Upper lobe of left lung (tissue), 6 donors: Measurements from ENCODE around the gene DHX8. TPM values are rescaled to one million over a fixed set of nuclear protein-coding genes. Genes with fewer than 3 reads are reported as not detected.

Source experiments
- ATAC-seq, 2 donors: fragments of 200-7000 bp; cut with Tn5 transposase; one replicate each; pipeline ENCODE4 v1.9.1; 2022; ENCODE audit warnings: mild to moderate bottlenecking in 2 of 2, moderate library complexity in 2 of 2; ENCODE audit not compliant: low FRiP score in 2 of 2
- DNase-seq, 2 donors: peaks; one replicate each; pipeline ENCODE4 v3.0.0-alpha.2; 2019 to 2020
- H3K27ac ChIP-seq, 4 donors: fragments of 200-600 bp; sonication (generic); one replicate each; pipeline ENCODE4 v1.5.1; 2016 to 2019
- H3K27me3 ChIP-seq, 4 donors: fragments of 200-600 bp; sonication (generic); one replicate each; pipeline ENCODE4 v1.5.1; 2017 to 2019
- H3K36me3 ChIP-seq, 4 donors: fragments of 200-600 bp; sonication (generic); one replicate each; pipeline ENCODE4 v1.5.1; 2016 to 2019
- H3K4me1 ChIP-seq, 4 donors: fragments of 200-600 bp; sonication (generic); one replicate each; pipeline ENCODE4 v1.5.1; 2018 to 2019
- H3K4me3 ChIP-seq, 4 donors: fragments of 200-600 bp; sonication (generic); one replicate each; pipeline ENCODE4 v1.5.1; 2017 to 2019; ENCODE audit warnings: mild to moderate bottlenecking in 2 of 4, moderate library complexity in 1 of 4
- H3K9me3 ChIP-seq, 4 donors: fragments of 200-600 bp; sonication (generic); one replicate each; pipeline ENCODE4 v1.5.1; 2018 to 2019
- EP300 ChIP-seq, 4 donors: sonication (generic); formaldehyde crosslinking; IDR thresholded peaks; one replicate each; pipeline ENCODE4 v1.5.1; 2017; ENCODE audit warnings: antibody characterized with exemption in 4 of 4, control low read depth in 2 of 4
- POLR2A ChIP-seq, 4 donors: fragments of 450-650 bp; IDR thresholded peaks; one replicate each; pipeline ENCODE4 v1.5.1; 2016 to 2017; ENCODE audit warnings: antibody characterized with exemption in 4 of 4, mild to moderate bottlenecking in 2 of 4
- POLR2AphosphoS5 ChIP-seq, 2 donors: sonication (generic); formaldehyde crosslinking; IDR thresholded peaks; one replicate each; pipeline ENCODE4 v1.5.1; 2017; ENCODE audit warnings: antibody characterized with exemption in 2 of 2
- WGBS, 2 donors: methylation state at CpG; one replicate each; pipeline ENCODE4 v1.1.5; 2017 to 2018; 5-methylcytosine and 5-hydroxymethylcytosine counted together
- total RNA-seq, 6 donors: library from RNA; depleted of rRNA in 4 of 6; stranded (reverse); fragments of >200 nt in 4 of 6; gene quantifications; one replicate each; pipeline versions ENCODE4 v1.1.0 to v1.2.1, GENCODE V29; 2016 to 2021
- TF ChIP-seq, protein P1 (sequence below), 6 experiments: fragments of 450-650 bp in 4 of 6; fragments of 200-600 bp in 2 of 6; sonication (generic) in 2 of 6; IDR thresholded peaks; one replicate each; pipeline ENCODE4 v1.5.1; 2016 to 2019; ENCODE audit warnings: antibody characterized with exemption in 6 of 6
- donor health status: DM: no; HTN: no; CAD: no; lungs with moderate emphysema.
- donor health status: DM: no; HTN: yes; CAD: no; lungs with severe emphysema.

The DHX8 gene
- total RNA-seq, 6 donors from 2014 or later, result 23.1 to 54.0 (median 41.3) TPM

DNA sequence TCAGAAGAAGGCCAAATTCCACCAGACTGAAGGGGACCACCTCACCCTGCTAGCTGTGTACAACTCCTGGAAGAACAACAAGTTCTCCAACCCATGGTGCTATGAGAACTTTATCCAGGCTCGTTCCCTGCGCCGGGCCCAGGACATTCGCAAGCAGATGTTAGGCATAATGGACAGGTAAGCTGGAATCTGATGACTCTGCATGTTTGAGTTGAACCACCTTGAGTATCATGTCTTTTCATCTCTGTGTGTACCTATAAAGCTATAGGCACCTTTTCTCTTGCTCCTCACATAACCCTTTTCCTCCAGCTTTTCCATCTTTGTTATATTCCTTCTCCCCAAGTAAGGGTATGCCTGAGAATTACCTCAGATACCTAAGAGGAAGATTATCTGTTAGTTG, 37.6 kb downstream of the DHX8 start:
- H3K36me3 ChIP-seq, result peaks cover 45 to 100% (median 85%) of the 10 kb centered on the region in 4 donors
- TF ChIP-seq, protein P1, sequence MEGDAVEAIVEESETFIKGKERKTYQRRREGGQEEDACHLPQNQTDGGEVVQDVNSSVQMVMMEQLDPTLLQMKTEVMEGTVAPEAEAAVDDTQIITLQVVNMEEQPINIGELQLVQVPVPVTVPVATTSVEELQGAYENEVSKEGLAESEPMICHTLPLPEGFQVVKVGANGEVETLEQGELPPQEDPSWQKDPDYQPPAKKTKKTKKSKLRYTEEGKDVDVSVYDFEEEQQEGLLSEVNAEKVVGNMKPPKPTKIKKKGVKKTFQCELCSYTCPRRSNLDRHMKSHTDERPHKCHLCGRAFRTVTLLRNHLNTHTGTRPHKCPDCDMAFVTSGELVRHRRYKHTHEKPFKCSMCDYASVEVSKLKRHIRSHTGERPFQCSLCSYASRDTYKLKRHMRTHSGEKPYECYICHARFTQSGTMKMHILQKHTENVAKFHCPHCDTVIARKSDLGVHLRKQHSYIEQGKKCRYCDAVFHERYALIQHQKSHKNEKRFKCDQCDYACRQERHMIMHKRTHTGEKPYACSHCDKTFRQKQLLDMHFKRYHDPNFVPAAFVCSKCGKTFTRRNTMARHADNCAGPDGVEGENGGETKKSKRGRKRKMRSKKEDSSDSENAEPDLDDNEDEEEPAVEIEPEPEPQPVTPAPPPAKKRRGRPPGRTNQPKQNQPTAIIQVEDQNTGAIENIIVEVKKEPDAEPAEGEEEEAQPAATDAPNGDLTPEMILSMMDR (IDR thresholded peaks at IDR 0.05), result no peak
- TF ChIP-seq POLR2AphosphoS5 (IDR thresholded peaks at IDR 0.05) (no peak), EP300 (IDR thresholded peaks at IDR 0.05) (no peak), POLR2A (IDR thresholded peaks at IDR 0.05) (no peak)

GRCh38 chr17:43524945-43525575, 41.3 kb downstream of the DHX8 start:
- Histone ChIP-seq H3K9me3 (no peaks in the 10 kb centered on the region), H3K36me3 (peaks cover 30 to 84% (median 60%) of the 10 kb centered on the region in 4 donors), H3K27me3 (no peaks in the 10 kb centered on the region), H3K4me1 (peaks cover 3 to 5% (median 4%) of the 10 kb centered on the region in 4 donors), H3K27ac (no peak overlapping the region), H3K4me3 (no peak overlapping the region)
- WGBS, 2 donors, result 88 to 94% methylated on average over 8 of the region's 8 CpGs
- DNase-seq (no peak), ATAC-seq (no peak)
- TF ChIP-seq POLR2AphosphoS5 (IDR thresholded peaks at IDR 0.05), result no peak
- TF ChIP-seq, protein P1 (IDR thresholded peaks at IDR 0.05), result no peak
- TF ChIP-seq EP300 (IDR thresholded peaks at IDR 0.05), result no peak
- TF ChIP-seq POLR2A (IDR thresholded peaks at IDR 0.05), result no peak

More for the DNA sequence above, 37.6 kb downstream of the DHX8 start:
- Histone ChIP-seq H3K9me3 (no peaks in the 10 kb centered on the region), H3K4me3 (no peak overlapping the region), H3K27ac (no peak overlapping the region), H3K27me3 (no peaks in the 10 kb centered on the region), H3K4me1 (no peaks in the 10 kb centered on the region)
- 95 to 98% methylated on average over 4 of the region's 4 CpGs for WGBS, 2 donors
- DNase-seq (no peak), ATAC-seq (no peak)

DNA sequence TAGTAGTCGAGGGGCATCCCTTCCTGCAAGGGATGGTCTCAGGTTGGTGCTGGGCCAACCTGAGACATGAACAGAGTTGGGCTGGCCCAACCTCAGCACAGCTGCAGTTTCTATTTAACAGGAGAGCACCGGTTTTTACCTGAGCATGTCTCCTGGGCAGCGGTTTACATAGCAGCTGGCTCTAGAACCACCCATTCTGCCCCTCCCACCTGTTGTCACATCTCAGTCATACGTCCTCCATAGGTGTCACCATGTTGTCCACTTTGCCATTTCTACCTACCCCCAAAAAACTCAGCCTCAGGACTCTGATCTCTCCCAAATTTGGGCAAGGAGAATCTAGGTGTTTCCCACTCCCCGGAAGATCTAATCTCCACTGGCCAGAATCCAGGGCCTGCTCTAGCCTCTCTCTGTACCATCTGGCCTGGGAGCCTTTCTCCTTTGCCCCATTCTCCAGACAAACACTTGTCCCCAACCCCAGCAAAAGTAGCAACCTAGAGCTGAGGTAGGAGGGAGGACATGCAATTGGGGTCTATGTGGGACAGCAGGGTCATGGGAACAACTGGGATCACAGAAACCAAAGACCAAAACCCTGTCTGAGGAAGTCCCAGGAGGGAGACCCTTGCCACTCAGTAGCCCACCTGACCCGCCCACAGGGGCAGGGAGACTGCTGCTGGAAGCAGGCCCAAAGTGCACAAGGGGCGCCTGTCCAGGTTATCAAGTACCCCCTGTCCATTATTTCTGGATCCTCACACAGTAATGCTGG, 43.3 kb downstream of the DHX8 start:
- WGBS, 2 donors, result 85 to 88% methylated on average over 7 of the region's 7 CpGs
- TF ChIP-seq, protein P1 (IDR thresholded peaks at IDR 0.05), result no peak
- TF ChIP-seq EP300 (IDR thresholded peaks at IDR 0.05) (no peak), POLR2A (IDR thresholded peaks at IDR 0.05) (no peak), POLR2AphosphoS5 (IDR thresholded peaks at IDR 0.05) (no peak)
- no peak overlapping the region for H3K4me3 ChIP-seq
- peaks cover 13 to 16% (median 15%) of the 10 kb centered on the region in 4 donors for H3K4me1 ChIP-seq
- DNase-seq (no peak), ATAC-seq (no peak)
- peaks cover 23 to 64% (median 42%) of the 10 kb centered on the region in 4 donors for H3K36me3 ChIP-seq
- no peak overlapping the region for H3K27ac ChIP-seq
- H3K27me3 ChIP-seq, result no peaks in the 10 kb centered on the region
- H3K9me3 ChIP-seq, result no peaks in the 10 kb centered on the region

- Histone ChIP-seq H3K4me1 (peaks cover 13 to 16% (median 15%) of the 10 kb centered on the region in 4 donors), H3K27ac (no peak overlapping the region), H3K36me3 (peaks cover 12 to 50% (median 31%) of the 10 kb centered on the region in 4 donors), H3K4me3 (no peak overlapping the region), H3K9me3 (no peaks in the 10 kb centered on the region), H3K27me3 (no peaks in the 10 kb centered on the region)
- WGBS, 2 donors, result 94 to 95% methylated on average over 13 of the region's 13 CpGs
- ATAC-seq, result no peak
- peak in 1 of 2 donors; percentile 58 for DNase-seq
- TF ChIP-seq POLR2AphosphoS5 (IDR thresholded peaks at IDR 0.05) (no peak), EP300 (IDR thresholded peaks at IDR 0.05) (no peak), POLR2A (IDR thresholded peaks at IDR 0.05) (no peak)
- TF ChIP-seq, protein P1 (IDR thresholded peaks at IDR 0.05), result no peak
Measured at GRCh38 chr17:43528319-43528987, 44.7 kb downstream of the DHX8 start.
